CD4-positive, alpha-beta T cell treated with Interleukin-1 beta for 1 hour (primary cell): ENCODE measurements around the gene DGKB.

Experiments used
- DNase-seq, 2 donors: peaks; one replicate each; pipeline ENCODE4 v3.0.0-alpha.2; 2020 to 2022

The DGKB gene

DNA sequence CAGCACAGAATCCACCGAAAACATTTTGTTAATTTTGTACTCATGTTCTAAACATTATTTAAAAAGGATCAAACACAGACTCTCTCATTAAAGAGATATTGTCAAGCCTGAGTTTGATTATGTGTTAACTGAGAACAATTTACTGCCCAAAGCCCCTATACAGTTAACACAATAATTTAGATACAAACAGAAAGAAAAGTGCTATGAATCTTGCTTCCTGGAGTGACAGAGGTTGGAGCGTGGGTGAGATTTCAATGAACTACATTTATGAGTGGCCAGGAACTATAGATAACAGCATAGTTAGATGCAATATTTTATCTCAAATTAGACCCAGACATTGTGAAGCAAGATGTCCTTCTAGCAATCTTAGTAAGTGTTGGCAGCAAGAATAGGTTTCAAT is 464.2 kb downstream of the DGKB start:
- DNase-seq = no peak

- DNase-seq = no peak
Observed at GRCh38 chr7:14436878-14437277, 465.7 kb downstream of the DGKB start.

DNA sequence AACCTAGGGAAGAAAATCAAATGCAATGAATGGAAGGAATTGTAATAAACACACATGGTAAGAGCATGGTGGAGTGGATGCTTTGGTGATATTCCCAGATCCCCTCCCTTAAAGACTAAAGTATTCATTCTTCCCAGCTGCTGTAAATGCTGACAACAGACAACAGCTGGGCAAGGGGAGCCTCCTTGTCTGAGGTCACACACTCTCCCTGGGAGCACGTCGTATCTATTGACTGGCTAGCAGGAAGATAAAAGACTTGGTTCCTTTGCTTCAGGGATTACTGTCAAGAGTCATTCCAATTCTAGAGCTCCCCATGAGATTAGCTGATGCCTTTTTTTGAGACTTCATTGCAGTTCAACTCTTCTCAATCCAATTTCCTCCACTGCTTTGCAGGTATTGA is 469.6 kb downstream of the DGKB start:
- no peak for DNase-seq

DNA sequence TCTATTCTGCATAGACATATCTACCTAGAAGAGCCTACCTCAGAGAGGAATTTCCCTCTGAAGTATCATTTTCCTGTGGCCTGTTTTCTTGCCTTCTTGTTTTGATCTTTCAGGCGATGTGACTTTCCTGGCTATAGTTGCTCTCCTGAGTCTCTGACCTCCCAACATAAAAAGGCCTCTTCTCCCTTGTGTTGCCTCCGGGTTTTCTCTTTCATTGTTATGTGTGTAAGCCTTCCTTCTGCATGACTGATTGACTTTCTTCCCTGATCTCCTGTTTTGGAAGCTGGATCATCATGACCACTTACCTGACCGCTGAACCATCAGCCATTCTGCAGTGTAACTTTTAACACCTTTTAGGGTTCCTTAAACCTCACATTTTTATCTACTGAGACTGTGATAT is 471.6 kb downstream of the DGKB start:
- no peak for DNase-seq

DNA sequence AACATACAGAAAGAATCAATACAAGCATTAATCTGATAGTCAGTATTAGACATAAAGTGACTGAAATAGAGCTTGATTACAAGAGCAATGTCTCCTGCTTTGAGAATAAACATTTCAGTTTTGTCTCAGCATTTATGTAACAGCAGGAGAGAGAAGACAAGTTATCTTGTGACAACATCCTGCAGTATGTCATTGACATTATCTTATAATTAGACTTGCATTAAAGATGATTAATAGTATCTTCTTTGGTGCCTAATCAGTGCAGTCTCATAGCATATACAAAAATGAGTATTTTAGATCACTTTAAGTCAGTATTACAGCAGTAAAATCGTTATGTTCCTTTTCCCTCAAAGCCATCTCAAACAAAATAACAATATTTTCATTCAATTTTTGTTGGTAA is 477.0 kb downstream of the DGKB start:
- DNase-seq = no peak

GRCh38 chr7:14424675-14425074 is 477.9 kb downstream of the DGKB start:
- no peak for DNase-seq

DNA sequence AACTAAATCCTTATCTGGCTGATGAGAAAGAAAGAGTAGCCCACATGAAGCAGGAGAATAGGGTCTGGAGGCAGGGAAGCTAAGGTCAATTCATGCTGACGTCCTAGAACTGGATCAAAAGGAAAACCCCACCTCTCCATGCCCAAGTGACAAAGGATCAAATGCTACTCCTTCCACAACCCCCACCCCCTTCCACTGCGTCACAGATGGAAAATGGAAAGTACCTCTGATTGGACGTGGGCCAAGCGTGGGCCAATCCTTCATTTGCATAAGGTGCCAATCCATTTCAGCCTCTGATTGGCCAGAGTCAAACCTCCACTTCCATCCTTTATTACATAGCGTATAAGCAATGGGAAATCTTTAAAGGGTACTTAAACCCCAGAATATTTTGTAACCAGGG is 481.8 kb downstream of the DGKB start:
- no peak for DNase-seq

DNA sequence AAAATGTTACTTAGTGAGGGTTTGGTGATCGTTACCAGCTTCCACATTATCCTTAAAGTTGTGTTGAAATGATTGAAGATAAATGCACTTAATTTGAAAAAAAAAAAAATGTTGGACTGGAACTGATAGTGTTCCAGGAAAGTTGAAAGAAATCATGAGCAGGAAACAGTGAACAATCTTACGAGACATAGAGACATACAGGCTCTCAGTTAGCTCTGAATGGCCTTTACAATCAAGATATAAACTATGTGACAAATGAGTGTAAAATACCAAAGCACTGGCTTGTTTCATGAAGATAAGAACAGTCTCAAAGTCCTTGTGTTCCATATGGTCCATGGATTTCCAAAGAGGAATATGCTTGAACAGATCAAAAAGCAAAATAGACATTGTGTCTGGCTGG is 483.0 kb downstream of the DGKB start:
- DNase-seq = no peak

- no peak for DNase-seq
Observed at GRCh38 chr7:14418633-14419032, 483.9 kb downstream of the DGKB start.

DNA sequence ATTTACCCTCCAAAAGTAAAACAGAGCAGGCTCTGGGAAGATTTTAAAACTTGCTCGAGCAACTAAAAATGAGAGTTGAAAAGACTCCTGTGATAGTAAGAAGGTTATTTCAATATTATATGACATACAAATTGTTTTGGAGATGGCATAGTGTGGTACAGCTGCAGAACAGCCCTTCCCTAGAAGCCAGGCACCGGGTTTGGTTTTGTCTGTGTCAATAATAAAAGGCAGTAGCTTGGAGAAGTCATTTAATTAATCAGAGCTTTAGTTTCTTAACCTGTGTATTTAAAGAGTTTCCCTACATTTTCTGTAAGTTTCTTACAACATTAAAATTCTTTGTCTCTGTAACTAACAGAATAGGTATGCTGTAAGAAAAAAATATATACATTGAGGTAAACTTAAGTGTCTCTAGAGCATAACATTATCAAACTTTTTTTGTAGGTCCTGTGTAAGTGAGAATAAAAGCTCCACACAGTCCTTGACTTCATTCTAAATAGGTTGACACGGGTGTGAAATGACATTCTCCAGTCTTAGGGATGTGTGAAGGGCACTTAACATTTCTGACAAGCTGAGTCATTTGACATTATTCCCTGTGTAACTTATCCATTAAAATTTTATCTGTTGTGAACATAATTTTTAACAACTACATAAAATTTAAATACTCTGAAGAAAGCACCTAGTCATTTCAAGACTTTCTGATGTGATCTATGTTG is 488.1 kb downstream of the DGKB start:
- no peak for DNase-seq

DNA sequence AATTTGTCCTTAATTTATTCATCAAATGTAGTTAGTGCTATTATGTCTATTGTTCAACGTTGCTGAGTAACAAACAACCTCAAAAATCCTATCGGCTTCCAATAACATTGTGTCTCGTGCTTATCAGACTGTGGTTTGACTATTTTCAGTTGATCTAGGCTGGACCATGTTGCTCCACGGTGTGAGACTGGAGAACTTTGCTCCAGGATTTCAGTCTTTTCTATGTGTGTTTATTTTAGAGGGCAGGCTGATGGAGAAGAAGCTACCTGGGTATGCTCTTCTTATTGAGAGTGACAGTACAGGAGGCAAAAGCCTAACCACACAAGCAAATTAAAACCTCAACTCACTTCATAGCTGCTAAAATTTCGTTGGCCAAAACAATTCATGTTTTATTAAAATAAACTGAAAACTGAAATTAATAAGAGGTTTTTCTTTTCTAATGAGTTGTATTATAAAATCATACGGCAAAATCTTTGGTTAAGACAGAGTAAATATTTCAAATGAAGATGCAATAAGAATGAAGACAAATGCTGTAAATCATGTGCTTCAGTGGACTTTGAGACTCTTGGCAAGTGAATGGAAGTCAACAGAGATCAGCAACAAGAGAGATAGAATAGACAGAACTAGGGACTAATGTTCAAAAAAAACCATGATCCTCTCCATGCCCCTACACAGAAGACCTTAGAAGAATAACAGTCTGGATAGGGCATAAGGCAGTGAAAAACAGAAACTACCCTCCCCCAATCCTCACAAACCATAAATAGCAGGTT is 495.1 kb downstream of the DGKB start:
- no peak for DNase-seq

DNA sequence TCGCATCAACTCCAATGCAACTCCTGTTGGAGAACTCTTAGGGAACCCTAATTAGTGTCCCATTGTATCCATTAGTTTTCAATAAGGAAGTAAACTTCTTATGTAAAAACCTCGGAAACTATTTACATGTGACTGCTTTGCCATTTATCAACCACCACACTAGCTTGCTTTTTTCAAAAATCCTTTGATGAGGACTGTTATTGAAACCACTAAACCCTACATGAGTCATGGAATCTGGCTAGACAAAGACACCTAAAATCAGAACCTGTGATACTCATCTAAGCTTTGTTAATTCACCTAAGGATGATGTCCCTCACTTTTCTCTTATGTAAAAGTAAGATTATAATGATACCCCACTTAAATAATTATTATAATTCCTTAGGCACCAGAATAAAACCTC is 499.0 kb downstream of the DGKB start:
- no peak for DNase-seq

DNA sequence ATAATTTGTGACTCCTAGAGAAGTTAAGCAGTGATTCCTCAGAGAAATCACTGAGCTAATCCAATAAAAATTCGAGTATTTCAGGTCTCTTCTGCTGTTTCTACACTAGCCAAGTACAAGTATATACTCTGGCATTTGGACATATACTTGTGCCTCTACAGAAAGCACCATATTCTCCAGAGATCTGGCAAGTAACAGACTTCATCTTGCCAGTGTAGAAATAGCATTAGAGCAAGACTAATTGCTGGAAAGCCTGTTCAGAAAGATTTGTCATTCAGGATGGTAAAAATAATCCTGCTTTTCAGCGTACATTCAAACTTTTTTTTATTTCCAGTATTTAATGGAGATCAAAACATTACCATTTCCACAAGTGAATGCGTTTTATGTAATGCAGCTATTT is 502.3 kb downstream of the DGKB start:
- no peak for DNase-seq

- DNase-seq = no peak
Observed at GRCh38 chr7:14398526-14398925, 504.0 kb downstream of the DGKB start.

GRCh38 chr7:14395860-14396259 is 506.7 kb downstream of the DGKB start:
- DNase-seq = no peak

GRCh38 chr7:14394786-14395185 is 507.8 kb downstream of the DGKB start:
- DNase-seq = no peak

- DNase-seq = no peak
Observed at GRCh38 chr7:14389595-14389994, 513.0 kb downstream of the DGKB start.

DNA sequence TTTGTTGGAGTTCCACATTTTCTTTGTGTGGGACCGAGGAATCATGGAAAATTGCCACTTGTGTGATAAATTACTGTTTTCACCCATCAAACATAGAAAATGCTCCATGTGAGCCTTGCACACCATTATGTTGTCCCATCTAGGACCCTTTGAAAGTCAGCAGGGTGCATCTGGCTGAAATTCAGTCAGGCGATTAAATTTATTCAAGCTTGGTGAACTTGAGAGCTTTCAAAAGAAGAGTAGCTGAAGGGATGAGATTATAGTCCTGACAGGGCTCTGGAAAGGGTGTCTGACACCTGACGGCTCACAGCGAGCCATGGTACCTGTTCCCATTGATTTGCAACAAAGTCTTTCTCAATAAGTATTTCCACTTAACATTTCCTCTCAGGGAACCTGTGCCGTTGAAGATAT is 513.4 kb downstream of the DGKB start:
- DNase-seq = no peak

DNA sequence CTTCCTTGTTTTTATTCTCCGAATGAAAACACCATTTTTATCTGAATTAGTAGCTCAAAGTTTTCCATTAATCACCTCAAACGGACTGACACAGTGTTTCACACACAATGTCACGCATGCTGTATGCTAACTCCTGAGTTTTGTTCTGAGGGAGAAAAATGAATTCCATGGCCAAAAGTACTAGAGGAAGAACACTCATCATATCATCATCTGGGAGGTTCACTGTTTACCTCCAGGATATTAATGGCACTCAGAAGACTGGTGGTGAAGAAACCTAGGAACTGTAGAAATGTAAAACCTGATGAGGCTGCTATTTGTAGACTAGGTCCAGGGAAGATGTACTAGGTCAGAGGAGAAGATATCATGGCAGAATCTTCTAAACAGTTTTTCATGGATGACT is 517.5 kb downstream of the DGKB start:
- DNase-seq = no peak

GRCh38 chr7:14381936-14382335 is 520.6 kb downstream of the DGKB start:
- DNase-seq = no peak

- no peak for DNase-seq
Observed at GRCh38 chr7:14381306-14381705, 521.2 kb downstream of the DGKB start.

- DNase-seq = no peak
Observed at GRCh38 chr7:14380881-14381280, 521.7 kb downstream of the DGKB start.

- no peak for DNase-seq
Observed at GRCh38 chr7:14377646-14378266, 524.8 kb downstream of the DGKB start.

- no peak for DNase-seq
Observed at GRCh38 chr7:14376711-14377110, 525.8 kb downstream of the DGKB start.
